Subcutaneous abdominal adipose tissue (tissue), 5 donors: Measurements from ENCODE around the gene GALM.

ENCODE experiments used
- H3K27ac ChIP-seq: one replicate; pipeline ENCODE4 v1.7.0; 2013; ENCODE audit warnings: low read depth, mild to moderate bottlenecking, inconsistent platforms, low read length, moderate library complexity
- H3K27me3 ChIP-seq, 5 donors: one replicate each; pipeline ENCODE4 v1.7.0; 2013; ENCODE audit warnings: low read length in 5 of 5, inconsistent platforms in 1 of 5; ENCODE audit not compliant: control insufficient read depth in 5 of 5, insufficient read depth in 4 of 5
- H3K36me3 ChIP-seq, 5 donors: one replicate each; pipeline ENCODE4 v1.7.0; 2013; ENCODE audit warnings: low read length in 5 of 5; ENCODE audit not compliant: control insufficient read depth in 5 of 5, insufficient read depth in 5 of 5
- H3K4me1 ChIP-seq, 5 donors: one replicate each; pipeline ENCODE4 v1.7.0; 2013; ENCODE audit warnings: low read length in 5 of 5, mild to moderate bottlenecking in 3 of 5, moderate library complexity in 1 of 5; ENCODE audit not compliant: control insufficient read depth in 5 of 5, insufficient read depth in 5 of 5
- H3K4me3 ChIP-seq, 5 donors: one replicate each; pipeline ENCODE4 v1.7.0; 2013; ENCODE audit warnings: low read length in 5 of 5, low read depth in 1 of 5
- H3K9ac ChIP-seq, 5 donors: one replicate each; pipeline ENCODE4 v1.7.0; 2013; ENCODE audit warnings: low read length in 5 of 5, mild to moderate bottlenecking in 4 of 5, moderate library complexity in 3 of 5
- H3K9me3 ChIP-seq, 5 donors: one replicate each; pipeline ENCODE4 v1.7.0; 2013; ENCODE audit warnings: low read length in 5 of 5; ENCODE audit not compliant: control insufficient read depth in 5 of 5
- donor health status: healthy.
- donor health status: healthy.
- donor health status: healthy.
- donor health status: healthy.
- donor health status: healthy.

Gene GALM

DNA sequence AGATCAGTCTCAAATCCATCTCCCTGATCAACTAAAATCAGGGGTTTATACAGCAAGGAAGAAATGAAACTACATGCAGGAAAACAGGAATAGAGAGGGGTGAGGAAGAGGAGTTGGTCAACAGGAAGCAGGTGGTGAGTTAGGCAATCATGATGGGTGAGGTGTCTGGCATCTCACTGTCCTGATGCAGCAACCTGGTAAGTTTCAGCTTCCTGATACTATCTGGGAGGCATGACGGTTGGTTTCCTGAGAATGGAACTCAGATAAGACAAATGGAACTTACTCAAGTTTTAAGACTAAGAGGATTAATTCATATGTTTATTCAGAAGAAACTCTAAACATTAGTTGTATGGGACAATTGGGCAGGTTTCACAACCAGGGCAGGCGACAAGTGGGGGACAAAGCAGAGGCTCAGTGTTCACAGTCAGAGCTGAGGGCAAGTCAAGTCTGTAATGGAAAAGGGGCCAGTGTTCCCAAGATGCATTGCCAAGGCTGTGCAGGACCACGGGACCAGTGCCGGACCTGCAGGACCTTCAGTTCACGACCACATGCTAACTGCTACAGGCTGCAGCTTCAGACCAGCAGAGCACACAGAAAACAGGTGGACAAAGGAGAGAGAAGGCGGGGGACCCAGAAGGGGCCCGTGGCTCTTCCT is 17.7 kb upstream of the GALM start:
- Histone ChIP-seq H3K9ac (no peak overlapping the region), H3K4me1 (peaks cover 0 to 4% (median 0%) of the 10 kb centered on the region in 5 donors), H3K36me3 (no peaks in the 10 kb centered on the region), H3K27ac (no peak overlapping the region), H3K4me3 (no peak overlapping the region), H3K27me3 (no peaks in the 10 kb centered on the region), H3K9me3 (peaks cover 0 to 4% (median 0%) of the 10 kb centered on the region in 5 donors)

DNA sequence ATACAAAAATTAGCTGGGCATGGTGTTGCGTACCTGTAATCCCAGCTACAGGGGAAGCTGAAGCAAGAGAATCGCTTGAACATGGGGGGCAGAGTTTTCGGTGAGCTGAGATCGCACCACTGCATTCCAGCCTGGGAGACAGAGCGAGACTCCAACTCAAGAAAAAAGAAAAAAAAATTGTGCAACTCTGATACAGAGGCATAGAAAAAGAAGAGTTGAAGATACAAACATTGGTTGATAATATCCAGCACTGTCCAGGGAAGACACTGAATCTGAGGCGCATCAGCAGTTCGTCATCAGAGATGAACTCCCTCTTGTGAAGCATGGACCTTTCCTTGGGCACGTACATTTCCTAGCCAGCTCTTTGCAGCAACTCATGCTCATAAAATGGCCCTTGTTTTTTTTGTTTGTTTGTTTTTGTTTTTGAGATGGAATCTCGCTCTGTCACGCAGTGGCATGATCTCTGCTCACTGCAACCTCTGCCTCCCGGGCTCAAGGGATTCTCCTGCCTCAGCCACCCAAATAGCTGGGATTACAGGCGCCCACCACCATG is 16.7 kb upstream of the GALM start:
- Histone ChIP-seq H3K9me3 (no peaks in the 10 kb centered on the region), H3K27ac (no peak overlapping the region), H3K9ac (no peak overlapping the region), H3K4me1 (peaks cover 0 to 8% (median 0%) of the 10 kb centered on the region in 5 donors), H3K36me3 (no peaks in the 10 kb centered on the region), H3K4me3 (no peak overlapping the region), H3K27me3 (no peaks in the 10 kb centered on the region)

DNA sequence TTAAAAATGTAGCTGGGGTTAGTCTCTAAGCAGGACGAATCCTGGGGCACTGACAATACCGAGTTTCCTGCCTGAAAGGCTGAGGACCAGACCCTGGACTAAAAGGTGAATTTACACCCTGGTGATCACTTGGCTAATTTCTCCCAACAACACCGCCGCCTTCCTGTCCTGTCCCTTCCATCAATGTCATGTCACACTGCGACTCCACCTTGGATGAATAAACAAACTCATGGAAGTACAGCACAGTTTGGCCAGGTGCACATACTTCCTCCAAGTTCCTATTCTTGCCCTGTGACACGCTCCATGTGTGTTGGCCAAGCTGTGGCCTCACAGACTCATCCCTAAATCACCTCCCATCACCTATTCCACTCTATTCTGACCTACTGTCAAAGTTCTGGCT is 15.9 kb upstream of the GALM start:
- Histone ChIP-seq H3K9ac (no peak overlapping the region), H3K27me3 (no peaks in the 10 kb centered on the region), H3K4me3 (no peak overlapping the region), H3K36me3 (no peaks in the 10 kb centered on the region), H3K9me3 (no peaks in the 10 kb centered on the region), H3K27ac (no peak overlapping the region), H3K4me1 (peaks cover 0 to 10% (median 0%) of the 10 kb centered on the region in 5 donors)

DNA sequence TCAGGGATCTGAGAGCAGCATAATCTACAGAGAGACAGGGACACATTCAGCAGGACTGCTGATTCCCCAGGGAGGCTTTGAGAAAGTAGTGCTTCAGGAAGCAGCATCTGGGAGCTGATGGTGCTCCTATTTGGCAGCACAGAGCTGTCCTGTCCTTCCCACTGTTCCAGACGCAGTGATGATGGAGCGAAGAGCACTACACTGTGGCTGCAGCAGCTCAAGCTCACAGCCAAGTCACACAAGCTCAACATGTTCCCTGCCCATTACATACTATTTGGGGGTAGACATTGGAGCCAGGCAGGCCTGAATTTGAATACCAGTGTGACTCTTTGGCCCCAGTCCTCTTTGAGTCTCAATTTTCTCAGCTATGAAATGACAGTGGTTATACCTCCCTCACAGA is 15.2 kb upstream of the GALM start:
- Histone ChIP-seq H3K9me3 (no peaks in the 10 kb centered on the region), H3K36me3 (no peaks in the 10 kb centered on the region), H3K27me3 (no peaks in the 10 kb centered on the region), H3K27ac (no peak overlapping the region), H3K4me1 (peaks cover 0 to 10% (median 0%) of the 10 kb centered on the region in 5 donors), H3K9ac (no peak overlapping the region), H3K4me3 (no peak overlapping the region)

DNA sequence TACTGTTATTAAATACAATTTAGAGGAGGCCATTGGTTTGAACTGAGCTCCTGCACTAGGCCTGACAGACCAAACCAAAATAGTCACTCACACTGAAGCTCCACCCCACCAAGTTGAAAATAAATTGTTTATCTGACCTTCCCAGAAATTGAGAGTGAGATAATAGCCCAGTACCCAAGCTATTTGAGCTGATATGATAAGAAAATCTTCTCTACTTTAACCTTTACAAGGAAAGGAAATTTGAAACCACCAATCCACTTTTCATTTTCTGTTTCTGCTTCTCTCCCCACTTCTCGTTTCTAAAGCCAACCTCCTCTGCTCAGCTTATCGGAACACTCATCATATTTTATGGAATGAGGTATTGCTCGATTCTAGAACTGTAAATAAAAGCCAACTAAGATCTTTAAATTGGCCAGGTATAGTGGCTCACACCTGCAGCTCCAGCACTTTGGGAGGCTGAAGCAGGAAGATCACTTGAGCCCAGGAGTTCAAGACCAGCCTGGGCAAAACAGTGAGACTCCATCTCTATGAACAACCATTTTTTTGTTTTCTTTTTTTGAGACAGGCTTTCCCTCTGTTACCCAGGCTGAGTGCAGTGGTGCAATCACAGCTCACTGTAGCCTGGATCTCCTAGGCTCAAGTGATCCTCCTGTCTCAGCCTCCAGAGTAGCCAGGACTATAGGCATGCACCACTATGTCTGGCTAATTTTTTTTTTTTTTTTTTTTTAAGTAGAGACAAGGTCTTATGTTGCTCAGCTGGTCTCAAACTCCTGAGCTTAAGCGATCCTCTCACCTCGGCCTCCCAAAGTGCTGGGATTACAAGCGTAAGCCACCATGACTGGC is 13.3 kb upstream of the GALM start:
- H3K4me1 ChIP-seq: peaks cover 0 to 10% (median 0%) of the 10 kb centered on the region in 5 donors
- H3K27me3 ChIP-seq: no peaks in the 10 kb centered on the region
- H3K4me3 ChIP-seq: no peak overlapping the region
- no peak overlapping the region for H3K27ac ChIP-seq
- no peaks in the 10 kb centered on the region for H3K36me3 ChIP-seq
- H3K9me3 ChIP-seq: no peaks in the 10 kb centered on the region
- H3K9ac ChIP-seq: no peak overlapping the region

DNA sequence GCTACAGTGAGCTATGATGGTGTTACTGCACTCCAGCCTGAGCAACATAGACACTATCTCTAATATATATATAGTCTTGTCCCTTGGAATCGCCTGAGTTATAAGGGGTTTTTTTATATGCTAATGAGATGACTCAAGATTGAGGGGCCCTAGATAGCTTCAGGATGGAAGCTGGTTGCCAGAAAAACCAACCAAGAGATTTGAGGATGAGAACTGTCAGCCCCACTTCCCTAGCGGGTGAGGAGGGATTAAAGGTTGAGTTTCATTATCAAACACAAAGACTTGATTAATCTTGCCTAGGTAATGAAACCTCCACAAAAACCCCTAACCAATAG is 12.6 kb upstream of the GALM start:
- Histone ChIP-seq H3K36me3 (no peaks in the 10 kb centered on the region), H3K27ac (no peak overlapping the region), H3K9ac (no peak overlapping the region), H3K27me3 (no peaks in the 10 kb centered on the region), H3K4me1 (peaks cover 0 to 10% (median 0%) of the 10 kb centered on the region in 5 donors), H3K4me3 (no peak overlapping the region), H3K9me3 (no peaks in the 10 kb centered on the region)

DNA sequence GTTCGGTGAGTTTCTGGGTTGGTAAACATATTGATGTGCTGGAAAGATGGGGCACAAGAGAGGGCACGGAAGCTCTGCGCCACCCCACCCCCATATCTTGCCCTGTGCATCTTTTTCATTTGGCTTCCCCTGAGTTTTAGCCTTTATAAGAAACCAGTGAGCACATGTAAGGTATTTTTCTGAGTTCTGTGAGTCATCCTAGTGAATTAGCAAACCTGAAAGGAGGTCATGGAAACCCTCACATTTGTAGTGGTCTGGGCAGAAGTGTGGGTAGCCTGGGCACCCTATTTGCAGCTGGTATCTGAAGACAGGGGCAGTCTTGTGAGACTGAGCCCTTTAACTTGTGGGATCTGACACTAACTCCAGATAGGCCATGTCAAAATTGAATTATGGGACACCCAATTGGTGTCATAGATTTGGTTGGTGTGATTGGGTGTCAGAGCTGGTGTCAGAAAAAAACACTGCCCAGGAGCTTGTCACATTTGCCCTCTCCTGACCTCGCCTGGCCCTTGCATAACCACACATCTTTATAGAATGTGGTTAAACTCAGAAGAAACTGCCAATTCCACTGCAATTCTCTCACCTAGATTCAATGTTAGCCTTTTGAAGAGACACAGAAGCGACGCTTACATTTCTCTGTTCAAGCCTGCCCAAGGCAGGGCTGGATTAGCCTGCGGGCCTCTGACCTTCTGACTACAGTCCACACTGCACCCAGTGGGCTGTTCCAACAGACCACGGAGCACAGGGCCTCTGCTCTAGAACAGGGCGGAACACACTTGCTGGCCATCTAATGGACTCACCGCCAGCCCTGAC is 12.0 kb upstream of the GALM start:
- no peak overlapping the region for H3K4me3 ChIP-seq
- H3K36me3 ChIP-seq: no peaks in the 10 kb centered on the region
- no peaks in the 10 kb centered on the region for H3K9me3 ChIP-seq
- H3K27me3 ChIP-seq: no peaks in the 10 kb centered on the region
- no peak overlapping the region for H3K27ac ChIP-seq
- peaks cover 0 to 10% (median 0%) of the 10 kb centered on the region in 5 donors for H3K4me1 ChIP-seq
- H3K9ac ChIP-seq: no peak overlapping the region

DNA sequence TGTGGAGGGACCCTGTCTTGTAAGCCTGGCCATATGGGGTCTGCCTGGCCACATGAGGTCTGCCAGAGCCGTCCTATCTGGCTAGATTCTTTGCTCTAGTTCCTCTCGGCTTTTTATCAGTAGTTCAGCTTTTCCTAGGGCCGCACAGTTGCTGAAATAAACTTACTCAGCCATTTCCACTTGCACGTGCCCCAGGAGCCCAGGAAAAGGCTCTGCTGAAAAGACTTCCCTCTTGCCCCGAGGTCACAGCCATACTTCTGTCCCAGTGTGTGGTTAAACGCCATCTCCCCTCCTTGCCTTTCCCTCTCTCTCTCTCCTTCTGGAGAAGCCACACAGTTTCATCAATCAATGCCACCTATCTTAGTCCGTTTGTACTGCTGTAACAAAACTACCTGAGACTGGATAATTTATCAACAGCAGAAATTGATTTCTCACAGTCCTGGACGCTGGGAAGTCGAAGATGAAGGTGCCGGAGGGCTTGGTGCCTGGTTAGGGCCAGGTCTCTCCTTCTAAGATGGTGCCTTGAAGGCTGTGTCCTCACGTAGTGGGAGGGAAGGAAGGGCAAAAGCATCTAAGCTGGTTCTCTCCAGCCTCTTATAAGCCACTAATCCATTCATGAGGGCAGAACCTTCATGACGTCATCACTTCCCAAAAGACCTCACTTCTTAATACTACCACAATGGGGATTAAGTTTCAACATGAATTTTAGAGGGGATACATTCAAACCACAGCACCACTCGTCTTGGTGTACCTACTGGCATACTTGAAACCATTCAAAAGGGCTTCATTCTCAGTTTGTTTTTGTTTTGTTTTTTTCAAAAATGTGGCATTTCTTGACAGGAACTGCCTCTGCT is 11.2 kb upstream of the GALM start:
- H3K9ac ChIP-seq: no peak overlapping the region
- peaks cover 0 to 10% (median 0%) of the 10 kb centered on the region in 5 donors for H3K4me1 ChIP-seq
- no peaks in the 10 kb centered on the region for H3K36me3 ChIP-seq
- no peaks in the 10 kb centered on the region for H3K9me3 ChIP-seq
- H3K4me3 ChIP-seq: no peak overlapping the region
- H3K27me3 ChIP-seq: no peaks in the 10 kb centered on the region
- H3K27ac ChIP-seq: no peak overlapping the region

DNA sequence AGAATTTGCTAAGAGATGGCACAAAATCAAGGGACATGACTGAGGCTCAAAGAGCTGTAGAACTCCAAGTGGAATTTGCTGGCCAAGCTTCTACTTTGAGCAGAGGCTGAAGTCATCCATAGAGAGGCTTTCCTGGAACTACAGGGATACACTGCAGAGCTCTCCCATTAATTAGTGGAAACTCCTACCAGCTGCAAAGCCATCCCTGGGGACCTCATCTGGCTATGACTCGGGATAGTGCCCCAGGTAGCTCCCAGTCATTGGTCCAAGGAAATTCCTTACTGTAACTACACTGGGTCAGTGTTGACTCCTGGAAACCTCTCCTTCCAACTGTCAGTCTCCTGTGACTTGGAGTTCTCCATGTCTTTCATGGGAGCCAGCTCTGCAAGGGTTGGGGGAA is 10.5 kb upstream of the GALM start:
- Histone ChIP-seq H3K9ac (no peak overlapping the region), H3K4me1 (peaks cover 0 to 10% (median 0%) of the 10 kb centered on the region in 5 donors), H3K9me3 (no peaks in the 10 kb centered on the region), H3K4me3 (no peak overlapping the region), H3K27ac (no peak overlapping the region), H3K27me3 (no peaks in the 10 kb centered on the region), H3K36me3 (no peaks in the 10 kb centered on the region)
